GM20431 (cell line): ENCODE measurements around the gene TMEM14A.

ENCODE experiments used
- in situ Hi-C: fragments of 300-500 bp; cut with MseI, MboI; formaldehyde crosslinking; loops from one replicate; pipeline ENCODE4 v1.15.0; 2020; ENCODE audit warnings: low sequenced_read_pairs; ENCODE audit not compliant: unreplicated experiment

Gene TMEM14A, protein sequence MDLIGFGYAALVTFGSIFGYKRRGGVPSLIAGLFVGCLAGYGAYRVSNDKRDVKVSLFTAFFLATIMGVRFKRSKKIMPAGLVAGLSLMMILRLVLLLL

DNA sequence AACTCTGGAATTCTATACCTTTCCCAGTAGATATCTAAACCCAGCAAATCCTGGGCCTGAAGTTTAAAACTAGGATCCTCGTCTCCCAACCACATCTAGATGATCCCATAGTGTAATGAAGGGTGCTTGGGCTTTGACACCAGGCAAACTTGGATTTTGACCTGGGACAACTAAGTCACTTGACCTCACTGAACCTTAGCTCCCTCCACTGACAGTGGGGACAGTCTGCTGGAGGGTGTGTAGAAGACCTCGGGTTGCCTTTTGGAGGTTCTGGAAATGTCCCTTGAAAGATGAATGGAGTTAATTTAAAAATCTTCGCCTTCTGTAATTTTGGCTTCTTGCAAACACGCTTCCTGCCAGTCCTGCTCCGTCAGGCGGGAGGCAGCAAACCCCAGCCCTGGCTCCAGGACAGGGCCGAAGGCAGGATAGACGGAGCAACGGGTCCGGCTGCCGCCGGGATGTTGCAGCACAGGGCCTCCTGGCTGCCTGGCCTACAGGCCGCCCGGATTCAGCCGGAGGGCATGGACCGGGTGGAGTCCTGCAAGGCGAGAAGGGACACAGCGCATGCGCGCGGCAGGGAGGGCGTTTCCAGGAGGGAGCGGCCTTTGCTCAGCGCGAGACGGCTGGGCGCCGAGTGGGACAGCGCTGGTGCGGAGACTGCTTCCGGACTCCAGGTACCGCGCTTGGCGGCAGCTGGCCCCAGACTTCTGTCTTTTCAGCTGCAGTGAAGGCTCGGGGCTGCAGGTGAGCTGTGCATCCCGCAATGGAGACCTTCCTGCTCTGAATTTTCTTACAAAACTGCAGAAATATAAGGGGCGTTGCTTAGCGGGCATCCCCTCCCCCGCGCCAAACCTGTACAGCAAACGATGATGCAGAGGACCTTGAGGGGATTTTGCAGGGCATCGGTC, at the start of gene TMEM14A:
TSS of gene TMEM14A (plus strand) at position 612 of the 908 bp plus-strand sequence. CDS start 5,990 bp downstream, outside the sequence.
- in situ Hi-C loops, result loop anchor here (25.0 kb wide), 1 partner anchor 383 kb away; the partner anchor contains the start of gene MCM3

DNA sequence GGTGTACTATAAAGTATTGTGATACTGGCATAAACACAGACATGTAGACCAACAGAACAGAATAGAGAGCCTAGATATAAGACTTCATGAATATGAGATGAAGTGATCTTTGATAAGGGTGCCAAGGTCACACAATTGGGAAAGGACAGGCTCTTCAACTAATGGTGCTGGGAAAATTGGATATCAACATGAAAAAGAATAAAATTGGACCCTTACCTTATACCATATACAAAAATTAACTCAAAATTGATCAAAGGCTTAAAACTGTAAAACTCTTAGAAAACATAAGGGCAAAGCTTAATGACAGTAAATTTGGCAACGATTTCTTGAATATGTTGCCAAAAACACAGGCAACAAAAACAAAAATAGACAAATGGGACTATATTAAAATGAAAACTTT, 49.3 kb upstream of the TMEM14A start:
- in situ Hi-C loops, result no loop called here

DNA sequence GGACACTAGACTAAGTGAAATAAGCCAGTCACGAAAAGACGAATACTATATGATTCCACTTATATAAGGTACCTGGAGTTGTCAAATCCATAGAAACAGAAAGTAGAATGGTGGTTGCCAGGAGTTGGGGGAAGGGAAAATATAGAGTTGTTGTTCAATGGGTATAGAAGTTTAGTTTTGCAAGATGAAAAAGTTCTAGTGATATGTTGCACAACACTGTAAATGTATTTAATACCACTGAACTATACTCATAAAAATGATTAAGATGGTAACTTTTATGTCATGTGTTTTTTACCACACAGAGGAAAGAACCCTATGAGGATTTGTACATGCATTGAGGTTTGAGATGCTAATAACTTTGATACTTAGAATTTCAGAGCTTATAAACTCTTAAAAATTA, 48.1 kb upstream of the TMEM14A start:
- in situ Hi-C loops, result no loop called here

DNA sequence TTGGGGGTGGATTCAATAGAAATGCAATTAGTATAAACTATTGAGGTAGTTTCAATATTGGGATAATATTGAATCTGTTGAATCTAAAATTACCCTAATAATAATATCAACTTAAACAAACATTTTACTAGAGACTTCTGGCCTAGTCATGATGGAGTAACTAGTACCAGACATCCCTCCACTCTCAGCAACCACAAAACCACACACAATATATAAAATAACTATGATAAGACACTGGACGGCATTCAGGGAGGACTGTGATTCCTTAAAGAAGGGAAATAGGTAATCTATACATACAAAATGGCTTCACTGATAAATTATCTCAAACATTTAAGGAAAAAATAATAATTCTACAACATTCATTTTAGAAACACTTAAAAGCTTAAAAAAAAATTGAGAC, 38.9 kb upstream of the TMEM14A start:
- in situ Hi-C loops, result no loop called here

DNA sequence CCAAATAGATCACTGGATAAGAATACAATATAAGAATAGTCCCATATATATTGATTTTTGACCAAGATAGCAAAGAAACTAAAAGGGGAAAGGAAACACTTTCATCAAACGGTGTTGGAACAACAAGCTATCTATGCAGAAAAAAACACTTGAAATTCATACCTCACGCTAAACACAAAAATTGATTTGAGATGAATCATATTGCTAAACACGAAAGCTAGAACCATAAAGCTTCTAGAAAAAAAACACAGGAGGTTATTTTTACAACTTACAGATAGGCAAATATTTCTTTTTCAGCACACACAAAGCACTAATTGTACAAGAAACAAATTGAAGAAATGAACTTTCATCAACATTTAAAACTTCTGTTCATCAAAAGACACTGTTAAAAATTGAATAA, 36.7 kb upstream of the TMEM14A start:
- in situ Hi-C loops, result no loop called here

DNA sequence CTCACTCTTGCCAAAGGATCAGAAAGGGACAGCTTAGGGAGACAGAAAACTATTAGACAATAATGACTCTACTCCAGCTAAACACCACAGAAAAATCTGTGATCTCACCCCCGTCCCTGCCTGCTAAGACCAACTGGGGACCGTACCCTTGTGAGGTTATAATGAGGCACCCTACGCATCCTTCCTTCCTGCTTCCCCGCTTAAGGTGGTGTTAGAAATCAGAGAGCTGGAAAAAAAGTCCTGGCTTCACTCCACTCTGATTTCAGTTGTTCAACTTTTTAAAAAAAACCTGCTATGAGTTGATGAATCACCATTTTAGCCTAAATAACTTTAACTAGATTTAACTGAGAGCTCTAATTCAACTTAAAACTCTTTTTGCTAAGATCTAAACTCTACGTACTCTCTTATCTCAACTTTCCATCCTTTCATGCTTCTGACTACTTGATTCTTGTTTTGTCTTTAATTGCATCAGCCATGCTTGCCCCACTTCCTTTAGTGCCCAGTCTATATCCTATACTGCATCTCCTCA, 35.8 kb upstream of the TMEM14A start:
- in situ Hi-C loops, result no loop called here

DNA sequence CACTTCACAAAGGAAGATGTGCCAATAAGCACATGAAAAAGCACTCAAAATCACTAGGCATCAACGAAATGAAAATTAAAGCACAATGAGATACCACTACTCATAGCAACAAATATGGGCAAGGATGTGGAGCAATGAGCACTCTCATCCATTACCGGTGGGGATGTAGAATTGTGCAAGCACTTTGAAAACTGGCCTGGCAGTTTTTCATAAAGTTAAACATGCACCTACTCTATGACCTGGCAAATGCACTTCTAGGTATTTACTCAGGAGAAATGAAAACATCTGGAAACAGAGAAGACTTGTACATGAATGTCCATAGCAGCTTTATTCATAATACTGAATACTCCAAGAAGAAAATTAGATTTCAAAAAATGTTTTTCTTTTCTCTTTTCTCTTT, 34.1 kb upstream of the TMEM14A start:
- in situ Hi-C loops, result no loop called here

DNA sequence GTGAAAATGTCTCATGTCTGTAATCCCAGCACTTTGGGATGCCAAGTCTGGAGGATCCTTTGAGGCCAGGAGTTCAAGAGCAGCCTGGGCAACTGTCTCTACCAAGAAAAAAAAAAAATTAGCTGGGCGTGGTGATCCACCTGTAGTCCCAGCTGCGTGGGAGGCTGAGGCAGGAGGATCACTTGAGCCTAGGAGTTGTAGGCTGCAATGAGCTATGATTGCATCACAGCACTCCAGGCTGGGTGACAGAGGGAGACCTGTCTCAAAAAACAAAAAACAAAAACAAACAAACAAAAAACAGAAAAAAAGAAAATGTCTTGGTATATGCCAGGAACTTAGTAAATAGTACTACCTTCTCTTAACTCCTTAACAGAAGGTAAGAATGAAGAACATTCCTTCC, 31.4 kb upstream of the TMEM14A start:
- in situ Hi-C loops, result no loop called here

DNA sequence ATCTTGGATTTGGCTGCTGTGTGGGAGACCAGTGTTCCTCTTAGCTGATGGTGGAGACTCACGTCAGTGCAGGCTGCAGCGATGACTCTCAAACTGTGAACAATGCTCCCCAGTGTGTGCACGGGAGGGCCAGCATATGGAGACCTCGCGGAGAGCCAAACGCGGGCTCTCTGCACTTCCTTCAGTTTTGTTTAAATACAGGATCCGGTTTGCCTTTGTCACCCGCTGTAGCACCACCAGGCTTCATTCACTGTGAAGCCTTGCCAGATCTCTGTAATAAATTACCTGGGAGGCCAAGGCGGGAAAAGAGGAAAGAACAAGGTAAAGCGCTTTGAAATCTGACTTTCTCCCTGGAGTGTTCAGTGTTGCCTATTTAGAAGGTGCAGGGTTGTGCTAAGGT, 30.7 kb upstream of the TMEM14A start:
- in situ Hi-C loops, result no loop called here

DNA sequence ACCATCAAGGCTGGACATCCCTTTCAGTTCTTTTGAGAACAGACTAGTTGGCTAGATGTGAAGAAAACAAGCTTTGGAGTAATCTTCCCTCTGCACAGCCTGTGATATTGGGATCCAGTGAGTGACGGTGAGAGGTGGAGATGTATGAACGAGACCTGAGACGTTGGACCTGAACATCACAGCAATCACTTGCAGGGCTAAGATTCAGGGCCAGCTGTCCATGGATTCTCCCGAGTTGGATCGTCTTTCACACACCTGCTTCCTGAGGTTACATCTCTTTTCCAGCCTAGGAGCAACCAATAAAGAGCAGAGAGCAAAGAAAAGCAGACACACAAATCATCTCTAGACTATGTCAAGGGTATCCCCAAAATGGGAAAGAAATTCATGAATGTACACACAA, 30.0 kb upstream of the TMEM14A start:
- in situ Hi-C loops, result no loop called here

DNA sequence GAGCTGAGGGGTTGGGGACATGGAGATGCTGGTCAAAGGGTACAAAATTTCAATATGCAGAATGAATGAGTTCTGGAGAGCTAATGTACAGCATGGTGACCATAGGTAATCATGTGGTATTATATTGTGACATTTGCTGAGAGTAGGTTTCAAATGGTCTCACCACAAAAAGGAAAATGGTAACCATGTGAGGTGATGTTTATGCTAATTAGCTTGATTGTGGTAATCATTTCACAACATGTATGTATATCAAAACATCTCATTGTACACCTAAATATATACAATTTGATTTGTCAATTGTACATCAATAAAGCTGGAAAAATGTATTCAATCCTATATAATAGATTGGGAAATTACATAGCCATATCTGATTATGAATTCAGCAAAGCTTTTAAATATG, 29.5 kb upstream of the TMEM14A start:
- in situ Hi-C loops, result no loop called here

DNA sequence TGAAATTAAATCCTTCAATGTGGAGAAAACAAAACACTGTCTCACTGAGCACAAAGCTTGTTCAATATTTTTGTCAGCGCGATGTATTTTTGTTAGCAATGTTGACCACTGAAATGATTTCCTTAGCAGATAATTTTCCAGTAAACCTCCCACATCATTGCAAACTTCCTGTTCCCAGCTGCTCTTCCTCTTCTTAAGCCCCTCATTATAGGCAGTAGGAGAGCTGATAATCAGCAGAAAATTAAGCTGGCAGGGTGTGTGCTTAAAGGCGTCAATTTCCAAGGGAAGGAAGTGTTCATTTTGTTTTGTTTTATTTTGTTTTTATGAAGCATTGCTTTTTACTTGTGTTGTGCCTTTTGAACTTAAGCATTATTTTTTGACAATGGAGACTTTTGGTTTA, 29.1 kb upstream of the TMEM14A start:
- in situ Hi-C loops, result no loop called here

DNA sequence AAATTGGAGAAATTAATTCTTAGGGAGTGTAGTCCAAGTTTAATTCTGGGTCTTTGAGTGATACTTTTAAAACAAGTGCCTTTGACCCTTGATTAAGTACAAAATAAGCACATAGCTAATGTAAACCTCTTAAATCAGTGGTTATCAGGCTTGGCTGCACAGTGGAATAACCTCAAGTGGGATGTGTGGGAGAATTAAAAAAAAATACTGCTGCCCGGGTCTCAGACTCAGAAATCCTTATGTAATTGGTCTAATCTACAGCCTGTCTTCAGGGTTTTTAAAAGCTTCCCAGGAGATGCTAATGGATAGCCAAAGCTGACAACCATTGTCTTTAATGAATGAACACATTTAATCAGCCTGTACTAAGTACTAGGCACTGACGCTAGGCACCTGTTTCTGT, 28.5 kb upstream of the TMEM14A start:
- in situ Hi-C loops, result no loop called here

DNA sequence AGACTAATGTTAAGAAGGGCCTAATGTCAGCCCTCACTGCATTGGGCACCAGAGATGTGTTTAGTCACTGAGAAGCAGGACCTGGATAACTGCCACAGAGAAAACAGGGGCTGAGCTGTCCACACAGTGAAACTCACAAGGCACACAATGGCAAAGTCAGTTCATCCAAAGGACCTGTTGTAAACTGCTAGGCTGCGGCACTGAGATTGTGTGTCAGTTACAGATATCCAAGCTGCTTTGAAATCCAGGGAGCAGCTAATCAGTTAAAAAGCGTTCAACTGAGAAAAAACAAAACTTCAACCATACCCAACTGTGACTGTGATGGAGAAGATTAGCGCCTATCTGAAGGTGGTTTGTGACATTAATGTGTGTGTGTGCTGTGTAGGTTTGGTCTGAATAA, 27.8 kb upstream of the TMEM14A start:
- in situ Hi-C loops, result no loop called here

DNA sequence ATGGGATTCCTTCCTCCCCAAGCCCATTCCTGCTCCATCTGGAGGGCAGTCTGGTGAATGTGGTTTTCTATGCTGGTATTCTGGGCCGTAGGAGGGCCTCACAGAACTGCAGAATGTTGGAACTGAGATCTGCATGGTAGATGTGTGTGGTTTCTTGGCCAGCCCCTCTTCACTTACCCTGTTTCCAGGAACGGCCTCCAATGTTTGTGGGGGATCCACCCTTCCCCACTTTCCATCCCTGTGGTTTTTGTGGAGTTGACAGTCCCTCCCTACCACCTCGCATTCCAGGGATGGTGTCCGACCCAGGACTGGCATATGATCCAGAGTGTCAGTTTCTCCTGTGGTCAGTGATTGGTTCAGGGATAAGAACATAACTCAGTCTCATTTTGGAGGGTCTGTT, 26.7 kb upstream of the TMEM14A start:
- in situ Hi-C loops, result no loop called here

DNA sequence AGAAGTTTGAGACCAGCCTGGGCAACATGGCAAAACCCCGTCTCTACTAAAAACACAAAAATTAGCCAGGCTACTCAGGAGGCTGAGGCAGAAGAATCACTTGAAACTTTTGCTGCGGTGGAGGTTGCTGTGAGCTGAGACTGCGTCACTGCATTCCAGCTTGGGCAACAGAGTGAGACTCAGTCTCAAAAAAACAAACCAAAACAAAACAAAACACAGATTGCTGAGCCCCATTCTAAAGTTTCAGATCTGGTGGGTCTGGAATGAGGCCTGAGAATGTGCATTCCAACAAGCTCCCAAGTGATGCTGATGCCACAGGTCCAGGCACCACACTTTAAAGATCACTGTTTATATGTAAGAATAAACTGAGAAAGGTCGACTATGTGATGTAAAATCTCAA, 24.9 kb upstream of the TMEM14A start:
- in situ Hi-C loops, result no loop called here

DNA sequence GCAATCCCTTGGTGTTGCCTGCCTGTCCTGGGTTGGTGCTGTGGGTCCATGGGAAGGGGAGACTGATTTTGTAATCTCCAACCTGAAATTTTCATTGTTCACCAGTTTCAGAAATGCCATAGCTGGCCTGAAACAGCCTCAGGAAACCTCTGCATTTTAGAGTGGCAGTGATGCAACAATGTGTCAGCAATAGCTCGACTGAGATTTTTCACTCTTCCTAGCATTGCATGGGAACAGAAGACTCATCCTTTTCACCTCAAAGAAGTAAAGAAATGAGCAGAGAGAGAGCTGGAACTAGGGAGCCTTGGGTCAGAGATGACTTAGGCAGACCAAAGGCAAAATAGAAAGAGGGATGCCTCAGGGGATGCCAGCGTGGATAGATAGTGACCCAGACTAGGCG, 23.7 kb upstream of the TMEM14A start:
- in situ Hi-C loops, result no loop called here

DNA sequence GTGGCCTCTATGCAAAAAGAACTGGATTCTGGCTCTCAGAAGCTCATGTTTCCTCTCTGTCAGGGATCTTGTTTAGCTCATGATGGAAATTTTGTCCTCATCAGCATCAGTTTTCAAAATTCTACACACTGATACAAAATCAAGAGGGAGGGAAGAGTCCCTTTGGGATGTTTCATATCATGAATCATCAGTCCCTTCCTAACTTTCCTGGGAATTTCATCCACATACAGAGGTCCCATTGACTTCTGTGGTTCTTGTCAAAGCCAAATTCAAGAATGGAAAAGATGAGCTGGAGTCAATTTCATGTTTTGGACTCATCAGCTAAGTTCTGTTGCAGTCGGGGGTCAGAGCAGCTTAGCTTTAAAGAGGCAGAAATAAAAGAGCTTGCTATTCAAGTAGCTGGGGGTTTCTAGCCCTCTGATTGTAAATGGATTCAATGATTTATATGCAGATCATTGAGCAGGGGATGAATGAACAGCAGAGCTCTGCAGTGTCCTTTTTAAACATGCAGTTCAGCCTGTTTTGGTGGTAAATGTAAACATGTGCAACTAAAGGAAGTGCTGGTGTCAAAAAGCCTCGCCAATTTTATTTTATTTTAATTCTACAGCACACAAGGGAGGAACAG, 21.3 kb upstream of the TMEM14A start:
- in situ Hi-C loops, result loop anchor here (25.0 kb wide), 1 partner anchor 362 kb away; the partner anchor contains the start of gene MCM3

DNA sequence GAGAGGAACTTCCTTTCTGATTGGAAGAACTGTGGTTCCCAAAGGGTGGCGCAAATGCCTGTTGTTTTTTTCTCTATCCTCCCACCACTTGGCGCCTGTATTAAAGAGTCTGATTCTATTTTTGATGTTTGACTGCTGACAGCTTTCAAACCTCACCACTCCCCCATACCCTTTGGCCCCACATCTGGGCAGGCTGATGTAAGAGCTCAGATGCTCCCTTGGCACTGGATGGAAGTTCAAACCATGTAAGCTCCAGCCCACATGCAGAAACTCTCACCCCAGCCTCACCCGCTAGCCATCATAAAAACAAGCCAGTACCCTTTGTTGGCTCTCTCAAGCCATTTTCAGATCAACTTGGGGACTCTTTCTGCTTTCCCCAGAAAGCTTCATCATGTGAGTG, 20.0 kb upstream of the TMEM14A start:
- in situ Hi-C loops, result loop anchor here (25.0 kb wide), 1 partner anchor 364 kb away; the partner anchor contains the start of gene MCM3

DNA sequence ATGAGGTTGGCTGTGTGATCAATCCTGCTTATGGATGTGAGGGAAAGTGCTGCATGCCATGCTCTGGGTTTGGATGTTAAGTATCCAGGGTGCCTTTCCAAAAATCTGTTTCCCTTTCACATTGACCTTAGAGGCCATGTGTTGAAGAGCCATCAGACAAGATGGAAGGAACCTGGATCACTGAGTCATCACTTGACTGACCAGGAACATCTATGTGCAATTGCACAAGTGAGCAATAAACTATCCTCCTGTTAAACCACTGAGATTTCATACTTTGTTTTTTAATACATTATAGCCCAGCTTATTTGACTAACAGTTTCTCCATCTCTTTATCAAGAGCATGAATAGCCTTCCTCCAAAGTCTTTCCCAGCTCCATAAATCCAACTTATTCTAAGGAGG, 17.8 kb upstream of the TMEM14A start:
- in situ Hi-C loops, result loop anchor here (25.0 kb wide), 1 partner anchor 366 kb away; the partner anchor contains the start of gene MCM3

DNA sequence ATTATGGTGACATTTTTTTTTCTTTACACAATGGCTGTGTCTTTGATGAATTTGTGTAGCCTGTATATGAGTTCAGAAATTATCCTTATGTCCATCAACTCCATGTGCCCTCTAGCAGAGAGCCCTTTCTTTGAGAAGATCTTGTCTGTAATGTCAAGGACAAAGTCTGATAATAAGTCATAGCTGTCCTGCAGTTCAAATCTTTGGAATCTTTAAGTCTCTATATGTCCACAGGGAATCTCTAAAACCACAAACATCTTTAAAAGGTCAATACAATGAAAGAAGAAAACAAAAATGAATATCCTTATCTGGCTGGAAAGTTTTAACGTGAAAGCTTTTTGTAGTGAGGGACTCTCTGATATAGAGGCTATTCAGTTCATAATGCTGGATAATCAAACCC, 16.9 kb upstream of the TMEM14A start:
- in situ Hi-C loops, result loop anchor here (25.0 kb wide), 1 partner anchor 367 kb away; the partner anchor contains the start of gene MCM3
